ENCODE measurements around the gene PSRC1. TPM values are rescaled to one million over a fixed set of nuclear protein-coding genes. Genes with fewer than 3 reads are reported as not detected.

PSRC1 gene
- total RNA-seq, 5 donors from 2014 or later (not counting 1 experiment from before 2014, with no cell fraction given): 0.35 to 1.6 (median 0.72) TPM

DNA sequence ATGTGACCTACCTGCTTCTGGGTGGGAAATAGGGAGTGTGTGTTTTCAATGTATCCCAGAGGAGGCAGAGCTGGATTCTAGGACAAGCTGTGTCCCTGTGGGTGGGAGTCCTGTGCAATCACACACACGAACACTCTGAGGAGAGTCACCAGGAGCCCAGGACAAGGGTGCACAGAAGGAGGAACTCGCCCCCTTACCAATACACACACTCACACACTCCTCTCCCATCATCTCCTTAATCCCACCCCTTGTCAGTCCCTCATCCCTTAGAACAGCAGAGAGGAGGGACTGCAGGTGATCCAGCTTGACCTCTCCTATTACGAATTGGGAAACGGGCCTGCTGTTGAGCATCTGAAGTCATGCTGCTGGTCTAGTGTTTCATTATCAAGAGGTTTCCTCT lies 32.3 kb upstream of the PSRC1 start:
- POLR2A ChIA-PET: no interaction called here
- WGBS (ENCODE audit: insufficient coverage): 90% methylated on average over 2 of the region's 4 CpGs

GRCh38 chr1:109314795-109315194 lies 31.9 kb upstream of the PSRC1 start:
- H3K9me3 Mint-ChIP-seq: no peaks in the 10 kb centered on the region
- no peaks in the 10 kb centered on the region for H3K36me3 Mint-ChIP-seq
- Histone ChIP-seq H3K4me3 (ENCODE audit: control insufficient read depth in 1 of 2, extremely low read depth in 1 of 2, low read length in 1 of 2) (no peak overlapping the region), H3K9me3 (no peaks in the 10 kb centered on the region), H3K27ac (ENCODE audit: low read length) (no peak overlapping the region), H3K4me1 (ENCODE audit: control insufficient read depth in 1 of 2, extremely low read depth in 1 of 2, insufficient read depth in 2 of 2, low read length in 2 of 2) (no peaks in the 10 kb centered on the region), H3K36me3 (ENCODE audit: control insufficient read depth in 2 of 2, extremely low read depth in 1 of 2, insufficient read depth in 1 of 2, low read length in 1 of 2) (no peaks in the 10 kb centered on the region), H3K27me3 (replicated peaks in 1 of 2; ENCODE audit: control insufficient read depth in 2 of 2, extremely low read depth in 1 of 2, insufficient read depth in 2 of 2, low read length in 1 of 2) (peaks cover 0 to 9% of the 10 kb centered on the region in 2 experiments)
- no peak for ATAC-seq (replicated peaks in 1 of 4)
- no peaks in the 10 kb centered on the region for H3K4me1 Mint-ChIP-seq
- POLR2A ChIA-PET: no interaction called here
- WGBS (ENCODE audit: insufficient coverage): no CpG with 5 or more reads among the region's 1 CpG
- H3K27me3 Mint-ChIP-seq: peaks cover 1 to 3% of the 10 kb centered on the region in 2 donors
- H3K27ac Mint-ChIP-seq: no peak overlapping the region
- CTCF ChIA-PET: no interaction called here
- DNase-seq: no peak
- H3K4me3 Mint-ChIP-seq: no peak overlapping the region

More for the DNA sequence above, 32.3 kb upstream of the PSRC1 start:
- Mint-ChIP-seq H3K9me3 (no peaks in the 10 kb centered on the region), H3K27me3 (no peaks in the 10 kb centered on the region), H3K36me3 (no peaks in the 10 kb centered on the region), H3K4me3 (no peak overlapping the region), H3K4me1 (no peaks in the 10 kb centered on the region), H3K27ac (no peak overlapping the region)
- Histone ChIP-seq H3K27me3 (replicated peaks in 1 of 2; ENCODE audit: control insufficient read depth in 2 of 2, extremely low read depth in 1 of 2, insufficient read depth in 2 of 2, low read length in 1 of 2) (peaks cover 0 to 10% of the 10 kb centered on the region in 2 experiments), H3K4me1 (ENCODE audit: control insufficient read depth in 1 of 2, extremely low read depth in 1 of 2, insufficient read depth in 2 of 2, low read length in 2 of 2) (no peaks in the 10 kb centered on the region), H3K9me3 (no peaks in the 10 kb centered on the region), H3K27ac (ENCODE audit: low read length) (no peak overlapping the region), H3K36me3 (ENCODE audit: control insufficient read depth in 2 of 2, extremely low read depth in 1 of 2, insufficient read depth in 1 of 2, low read length in 1 of 2) (no peaks in the 10 kb centered on the region), H3K4me3 (ENCODE audit: control insufficient read depth in 1 of 2, extremely low read depth in 1 of 2, low read length in 1 of 2) (no peak overlapping the region)
- CTCF ChIA-PET: no interaction called here
- ATAC-seq (replicated peaks in 1 of 4) (no peak), DNase-seq (no peak)

DNA sequence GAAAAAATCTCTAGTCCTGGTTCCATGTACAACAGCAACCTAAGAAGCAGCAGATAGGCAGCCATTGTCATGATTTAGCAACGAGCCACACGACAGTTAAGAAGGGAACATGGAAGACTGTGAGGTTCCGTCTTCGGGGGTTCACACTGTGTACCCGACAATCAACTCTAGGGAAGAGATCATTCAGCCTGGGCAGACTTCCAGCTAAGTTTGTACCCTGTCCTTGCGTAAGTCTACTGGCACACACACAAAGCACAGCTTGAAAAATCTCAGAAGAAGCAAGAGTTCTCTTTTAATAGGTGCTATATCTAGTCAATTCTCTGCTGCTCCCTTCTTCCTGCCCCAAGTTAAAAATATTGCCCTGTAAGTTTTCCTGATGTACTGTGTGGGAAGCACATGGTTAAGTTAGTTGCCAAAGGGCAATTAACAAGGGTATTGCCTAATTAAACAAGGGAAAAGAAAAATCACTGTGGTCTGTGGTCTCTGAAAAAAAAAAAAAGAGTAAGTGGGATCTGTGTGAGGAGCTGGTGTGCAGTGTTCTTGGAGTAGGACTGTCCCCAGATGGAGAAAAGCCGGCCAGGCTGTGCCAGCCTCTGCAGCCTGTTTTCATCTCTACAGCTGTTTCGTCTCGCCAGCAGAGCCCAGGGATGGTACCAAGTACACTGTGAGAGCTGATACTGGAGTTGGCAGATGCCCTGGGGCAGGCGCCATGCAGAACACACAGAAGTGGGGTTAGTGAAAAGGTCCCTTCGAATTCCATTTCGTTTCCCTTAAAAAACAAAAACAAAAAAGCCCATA lies 30.2 kb upstream of the PSRC1 start:
- no peaks in the 10 kb centered on the region for H3K9me3 ChIP-seq
- ChIA-PET CTCF (no interaction called here), POLR2A (no interaction called here)
- H3K27me3 ChIP-seq (replicated peaks in 1 of 2; ENCODE audit: control insufficient read depth in 2 of 2, extremely low read depth in 1 of 2, insufficient read depth in 2 of 2, low read length in 1 of 2): peaks cover 0 to 6% of the 10 kb centered on the region in 2 experiments
- no peak for ATAC-seq (replicated peaks in 1 of 4)
- Mint-ChIP-seq H3K36me3 (no peaks in the 10 kb centered on the region), H3K4me3 (no peak overlapping the region), H3K4me1 (no peaks in the 10 kb centered on the region), H3K27me3 (peaks cover 14% of the 10 kb centered on the region in 2 donors), H3K9me3 (no peaks in the 10 kb centered on the region), H3K27ac (no peak overlapping the region)
- 91% methylated on average over 9 of the region's 12 CpGs for WGBS (ENCODE audit: insufficient coverage)
- H3K36me3 ChIP-seq (ENCODE audit: control insufficient read depth in 2 of 2, extremely low read depth in 1 of 2, insufficient read depth in 1 of 2, low read length in 1 of 2): no peaks in the 10 kb centered on the region
- no peaks in the 10 kb centered on the region for H3K4me1 ChIP-seq (ENCODE audit: control insufficient read depth in 1 of 2, extremely low read depth in 1 of 2, insufficient read depth in 2 of 2, low read length in 2 of 2)
- H3K4me3 ChIP-seq (ENCODE audit: control insufficient read depth in 1 of 2, extremely low read depth in 1 of 2, low read length in 1 of 2): no peak overlapping the region
- no peak overlapping the region for H3K27ac ChIP-seq (ENCODE audit: low read length)
- DNase-seq: no peak

DNA sequence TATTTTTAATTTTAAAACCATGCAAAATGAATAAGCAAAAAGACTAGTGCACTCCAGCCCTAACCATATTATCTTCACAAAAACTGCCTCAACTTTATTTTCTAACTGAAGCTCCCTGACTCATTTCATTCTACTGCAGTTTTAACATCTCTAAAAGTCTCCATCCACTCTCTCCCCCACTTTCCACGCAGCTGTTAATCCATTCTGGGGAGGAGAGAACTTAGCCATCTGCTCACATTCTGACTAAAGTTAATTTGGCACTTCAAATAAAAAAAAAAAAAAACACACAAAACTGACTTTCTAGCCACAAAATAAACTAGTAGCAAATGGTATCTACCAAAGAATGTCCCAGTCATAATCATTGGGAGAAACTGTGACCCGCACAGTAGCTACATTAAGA lies 29.3 kb upstream of the PSRC1 start:
- Histone ChIP-seq H3K36me3 (ENCODE audit: control insufficient read depth in 2 of 2, extremely low read depth in 1 of 2, insufficient read depth in 1 of 2, low read length in 1 of 2) (no peaks in the 10 kb centered on the region), H3K9me3 (no peaks in the 10 kb centered on the region), H3K4me1 (ENCODE audit: control insufficient read depth in 1 of 2, extremely low read depth in 1 of 2, insufficient read depth in 2 of 2, low read length in 2 of 2) (no peaks in the 10 kb centered on the region), H3K27ac (ENCODE audit: low read length) (no peak overlapping the region), H3K4me3 (ENCODE audit: control insufficient read depth in 1 of 2, extremely low read depth in 1 of 2, low read length in 1 of 2) (no peak overlapping the region), H3K27me3 (replicated peaks in 1 of 2; ENCODE audit: control insufficient read depth in 2 of 2, extremely low read depth in 1 of 2, insufficient read depth in 2 of 2, low read length in 1 of 2) (peaks cover 0 to 8% of the 10 kb centered on the region in 2 experiments)
- ATAC-seq (replicated peaks in 1 of 4) (no peak), DNase-seq (no peak)
- Mint-ChIP-seq H3K27me3 (peaks cover 14 to 17% of the 10 kb centered on the region in 2 donors), H3K36me3 (no peaks in the 10 kb centered on the region), H3K27ac (no peak overlapping the region), H3K9me3 (no peaks in the 10 kb centered on the region), H3K4me3 (no peak overlapping the region), H3K4me1 (no peaks in the 10 kb centered on the region)
- CTCF ChIA-PET: interaction anchor here in 1 of 2 donors (0.6 to 0.7 kb wide), 2 partner anchors 85 to 329 kb away, joined by 5 read pairs; no protein-coding TSS in a partner anchor
- no CpG with 5 or more reads among the region's 2 CpGs for WGBS (ENCODE audit: insufficient coverage)
- POLR2A ChIA-PET: no interaction called here

DNA sequence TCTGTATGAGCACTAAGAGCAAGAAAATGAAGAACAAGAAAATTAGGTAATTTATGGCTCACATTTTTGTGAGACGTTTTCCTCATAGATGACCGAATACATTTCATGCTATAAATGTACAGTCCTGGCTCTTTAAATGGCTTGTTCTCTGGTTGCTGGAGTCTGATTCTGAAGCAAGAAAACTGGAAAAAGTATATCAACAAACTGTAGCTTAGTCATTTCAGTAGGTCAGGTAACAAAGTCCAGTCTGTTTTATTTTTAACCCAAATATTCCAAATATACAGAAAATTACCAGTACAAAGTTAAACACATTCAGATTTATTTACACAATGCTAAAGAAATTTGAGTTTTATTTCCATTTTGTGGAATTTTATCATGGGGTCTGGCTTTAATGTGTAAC lies 26.4 kb upstream of the PSRC1 start:
- Histone ChIP-seq H3K9me3 (no peaks in the 10 kb centered on the region), H3K4me1 (ENCODE audit: control insufficient read depth in 1 of 2, extremely low read depth in 1 of 2, insufficient read depth in 2 of 2, low read length in 2 of 2) (no peaks in the 10 kb centered on the region), H3K4me3 (ENCODE audit: control insufficient read depth in 1 of 2, extremely low read depth in 1 of 2, low read length in 1 of 2) (no peak overlapping the region), H3K27ac (ENCODE audit: low read length) (no peak overlapping the region), H3K27me3 (replicated peaks in 1 of 2; ENCODE audit: control insufficient read depth in 2 of 2, extremely low read depth in 1 of 2, insufficient read depth in 2 of 2, low read length in 1 of 2) (peaks cover 0 to 19% of the 10 kb centered on the region in 2 experiments), H3K36me3 (ENCODE audit: control insufficient read depth in 2 of 2, extremely low read depth in 1 of 2, insufficient read depth in 1 of 2, low read length in 1 of 2) (no peaks in the 10 kb centered on the region)
- no peak for DNase-seq
- no peak for ATAC-seq (replicated peaks in 1 of 4)
- WGBS (ENCODE audit: insufficient coverage): no CpG with 5 or more reads among the region's 2 CpGs
- peaks cover 14 to 20% of the 10 kb centered on the region in 2 donors for H3K27me3 Mint-ChIP-seq
- no peaks in the 10 kb centered on the region for H3K9me3 Mint-ChIP-seq
- H3K36me3 Mint-ChIP-seq: no peaks in the 10 kb centered on the region
- H3K4me1 Mint-ChIP-seq: no peaks in the 10 kb centered on the region
- POLR2A ChIA-PET: no interaction called here
- H3K27ac Mint-ChIP-seq: no peak overlapping the region
- CTCF ChIA-PET: no interaction called here
- no peak overlapping the region for H3K4me3 Mint-ChIP-seq

DNA sequence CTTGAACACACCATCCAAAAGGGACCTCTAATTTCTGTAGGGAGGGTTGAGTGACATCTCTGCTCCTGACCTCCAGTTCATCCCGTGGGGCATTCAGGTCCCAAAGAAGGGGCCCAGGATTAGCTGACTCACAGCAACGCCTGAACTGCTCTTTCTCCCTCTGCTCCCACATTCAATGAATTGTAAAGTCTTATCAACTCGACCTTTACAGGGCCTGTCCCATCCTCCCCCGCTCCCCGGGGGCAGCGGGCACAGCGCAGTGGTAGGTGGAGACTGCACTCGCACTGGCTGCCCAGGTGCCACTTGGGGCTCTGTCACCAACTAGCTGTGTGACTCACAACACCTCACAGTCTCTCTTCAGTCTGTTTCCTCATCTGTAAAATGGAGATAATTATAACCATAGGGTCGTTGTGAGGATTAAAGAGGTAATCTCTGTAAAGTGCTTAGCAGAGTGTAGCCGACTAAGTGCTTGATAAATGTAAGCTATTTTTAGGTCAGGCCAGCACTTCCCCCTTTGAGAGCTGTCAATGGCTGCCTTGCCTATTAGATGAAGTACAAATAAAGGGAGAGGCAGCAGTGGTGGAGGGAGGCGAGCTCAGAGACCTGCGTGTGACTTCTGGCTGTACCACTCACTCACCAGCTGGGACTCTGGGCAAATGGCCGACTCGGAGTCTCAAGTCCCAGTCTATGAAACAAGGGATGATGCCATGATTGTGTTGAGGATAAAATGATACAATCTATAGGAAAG lies 24.5 kb upstream of the PSRC1 start:
- ChIA-PET POLR2A (interaction anchor here in 1 of 2 donors (0.6 kb wide), 1 partner anchor 94 kb away, joined by 3 read pairs; no protein-coding TSS in a partner anchor), CTCF (no interaction called here)
- peak in 1 of 4 experiments; percentile 23 for ATAC-seq (replicated peaks in 1 of 4)
- Mint-ChIP-seq H3K9me3 (no peaks in the 10 kb centered on the region), H3K27ac (no peak overlapping the region), H3K4me1 (no peaks in the 10 kb centered on the region), H3K27me3 (peaks cover 14 to 20% of the 10 kb centered on the region in 2 donors), H3K36me3 (no peaks in the 10 kb centered on the region), H3K4me3 (no peak overlapping the region)
- Histone ChIP-seq H3K27me3 (replicated peaks in 1 of 2; ENCODE audit: control insufficient read depth in 2 of 2, extremely low read depth in 1 of 2, insufficient read depth in 2 of 2, low read length in 1 of 2) (peaks cover 0 to 19% of the 10 kb centered on the region in 2 experiments), H3K4me1 (ENCODE audit: control insufficient read depth in 1 of 2, extremely low read depth in 1 of 2, insufficient read depth in 2 of 2, low read length in 2 of 2) (no peaks in the 10 kb centered on the region), H3K27ac (ENCODE audit: low read length) (no peak overlapping the region), H3K36me3 (ENCODE audit: control insufficient read depth in 2 of 2, extremely low read depth in 1 of 2, insufficient read depth in 1 of 2, low read length in 1 of 2) (no peaks in the 10 kb centered on the region), H3K4me3 (ENCODE audit: control insufficient read depth in 1 of 2, extremely low read depth in 1 of 2, low read length in 1 of 2) (no peak overlapping the region), H3K9me3 (no peaks in the 10 kb centered on the region)
- 33% methylated on average over 1 of the region's 14 CpGs for WGBS (ENCODE audit: insufficient coverage)
- DNase-seq: no peak

Measured in T-cell (primary cell).